ENCODE data around the gene CSTF1. TPM values are rescaled to one million over a fixed set of nuclear protein-coding genes. Genes with fewer than 3 reads are reported as not detected.
A peak's percentile ranks its signal among the peaks of the same experiment; 100 is the strongest.

The CSTF1 gene
- total RNA-seq, 4 donors from 2014 or later, result 17.6 to 25.9 (median 22.7) TPM

DNA sequence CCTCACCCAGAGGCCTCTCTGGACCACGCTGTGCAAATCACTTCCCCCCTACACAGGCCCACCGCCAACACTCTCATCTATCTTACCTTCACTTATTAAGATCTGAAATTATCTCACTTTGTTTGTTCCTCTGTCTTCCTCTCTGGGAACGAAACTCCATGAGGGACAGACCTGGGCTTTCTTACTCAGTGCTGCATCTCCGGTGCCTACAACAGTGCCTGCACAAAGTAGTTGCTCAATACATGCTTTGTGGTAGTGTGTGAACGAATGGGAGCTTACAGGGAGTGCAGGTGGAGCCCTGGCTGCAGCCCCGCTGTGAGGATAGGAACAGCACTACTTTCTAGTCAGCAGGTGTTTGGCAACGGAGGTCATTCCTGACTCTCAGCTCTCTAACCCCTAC lies 25.0 kb downstream of the CSTF1 start:
- peaks cover 0 to 13% (median 0%) of the 10 kb centered on the region in 3 donors for H3K36me3 ChIP-seq
- no peak overlapping the region for H3K4me3 ChIP-seq
- H3K27ac ChIP-seq, result peak overlapping the region in 3 of 4 donors; percentile 62 to 71 (median 63)
- WGBS, 2 donors, result 89 to 90% methylated on average over 7 of the region's 7 CpGs
- H3K4me1 ChIP-seq, result peaks cover 0 to 6% (median 1%) of the 10 kb centered on the region in 4 donors
- TF ChIP-seq, protein P1, sequence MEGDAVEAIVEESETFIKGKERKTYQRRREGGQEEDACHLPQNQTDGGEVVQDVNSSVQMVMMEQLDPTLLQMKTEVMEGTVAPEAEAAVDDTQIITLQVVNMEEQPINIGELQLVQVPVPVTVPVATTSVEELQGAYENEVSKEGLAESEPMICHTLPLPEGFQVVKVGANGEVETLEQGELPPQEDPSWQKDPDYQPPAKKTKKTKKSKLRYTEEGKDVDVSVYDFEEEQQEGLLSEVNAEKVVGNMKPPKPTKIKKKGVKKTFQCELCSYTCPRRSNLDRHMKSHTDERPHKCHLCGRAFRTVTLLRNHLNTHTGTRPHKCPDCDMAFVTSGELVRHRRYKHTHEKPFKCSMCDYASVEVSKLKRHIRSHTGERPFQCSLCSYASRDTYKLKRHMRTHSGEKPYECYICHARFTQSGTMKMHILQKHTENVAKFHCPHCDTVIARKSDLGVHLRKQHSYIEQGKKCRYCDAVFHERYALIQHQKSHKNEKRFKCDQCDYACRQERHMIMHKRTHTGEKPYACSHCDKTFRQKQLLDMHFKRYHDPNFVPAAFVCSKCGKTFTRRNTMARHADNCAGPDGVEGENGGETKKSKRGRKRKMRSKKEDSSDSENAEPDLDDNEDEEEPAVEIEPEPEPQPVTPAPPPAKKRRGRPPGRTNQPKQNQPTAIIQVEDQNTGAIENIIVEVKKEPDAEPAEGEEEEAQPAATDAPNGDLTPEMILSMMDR (IDR thresholded peaks at IDR 0.05), result no peak
- TF ChIP-seq EP300 (IDR thresholded peaks at IDR 0.05) (no peak), POLR2A (IDR thresholded peaks at IDR 0.05) (no peak)
- DNase-seq (ENCODE audit: low spot score in 2 of 2), result no peak
- H3K27me3 ChIP-seq, result no peaks in the 10 kb centered on the region
- no peaks in the 10 kb centered on the region for H3K9me3 ChIP-seq

DNA sequence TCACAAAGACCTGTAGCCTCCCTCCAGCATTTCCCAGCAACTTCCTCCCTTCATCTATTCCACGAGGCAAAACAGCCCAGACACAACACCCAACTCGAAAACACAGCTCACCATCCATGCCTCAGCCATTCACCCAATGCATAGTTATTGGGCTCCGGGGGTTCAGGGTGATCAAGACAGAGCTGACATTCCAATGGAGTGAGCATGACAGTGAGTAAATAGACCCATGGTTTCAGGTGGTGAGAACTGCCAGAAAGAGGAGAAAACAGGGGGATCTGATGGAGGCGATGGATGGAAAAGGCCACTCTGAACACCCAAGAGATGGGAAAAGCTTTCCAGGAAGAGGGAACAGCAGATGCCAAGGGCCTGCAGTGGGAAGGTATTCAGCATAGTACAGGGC lies 25.5 kb downstream of the CSTF1 start:
- H3K4me1 ChIP-seq, result peaks cover 0 to 7% (median 1%) of the 10 kb centered on the region in 4 donors
- peak overlapping the region in 3 of 4 donors; percentile 62 to 71 (median 63) for H3K27ac ChIP-seq
- peaks cover 0 to 13% (median 0%) of the 10 kb centered on the region in 3 donors for H3K36me3 ChIP-seq

DNA sequence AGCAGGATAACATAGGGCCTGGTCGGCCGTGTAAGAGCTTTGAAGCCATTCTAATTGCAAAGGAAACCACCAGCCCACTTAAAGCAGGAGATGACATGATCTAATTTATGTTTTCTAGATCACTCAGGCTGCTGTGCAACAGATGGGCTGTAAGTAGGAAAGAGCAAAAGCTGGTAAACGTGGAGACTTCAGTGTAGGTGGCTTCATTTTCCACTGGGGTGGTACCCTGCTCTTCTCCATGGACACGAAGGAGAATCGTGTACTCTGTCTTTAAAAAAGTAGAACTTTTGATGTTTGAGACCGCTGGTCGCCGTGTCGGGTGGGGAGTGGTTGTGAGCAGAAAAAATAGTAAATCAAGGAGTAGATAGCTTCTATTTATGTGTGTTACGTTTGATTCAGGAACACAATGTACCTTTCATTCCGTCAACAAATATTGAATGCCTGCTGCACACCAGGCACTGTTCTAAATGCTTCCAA lies 26.0 kb downstream of the CSTF1 start:
- 62 to 67% methylated on average over 11 of the region's 11 CpGs for WGBS, 2 donors
- Histone ChIP-seq H3K27ac (peak overlapping the region in 3 of 4 donors; percentile 62 to 71 (median 63)), H3K27me3 (no peaks in the 10 kb centered on the region), H3K36me3 (peaks cover 0 to 13% (median 0%) of the 10 kb centered on the region in 3 donors), H3K4me1 (peaks cover 0 to 9% (median 1%) of the 10 kb centered on the region in 4 donors), H3K9me3 (no peaks in the 10 kb centered on the region), H3K4me3 (no peak overlapping the region)
- TF ChIP-seq EP300 (IDR thresholded peaks at IDR 0.05), result no peak
- TF ChIP-seq, protein P1 (IDR thresholded peaks at IDR 0.05), result no peak
- no peak for TF ChIP-seq POLR2A (IDR thresholded peaks at IDR 0.05)
- no peak for DNase-seq (ENCODE audit: low spot score in 2 of 2)

More for the DNA sequence above, 25.5 kb downstream of the CSTF1 start:
- no peaks in the 10 kb centered on the region for H3K9me3 ChIP-seq
- TF ChIP-seq, protein P1 (IDR thresholded peaks at IDR 0.05), result no peak
- WGBS, 2 donors, result 84 to 92% methylated on average over 4 of the region's 4 CpGs
- no peak for DNase-seq (ENCODE audit: low spot score in 2 of 2)
- H3K27me3 ChIP-seq, result no peaks in the 10 kb centered on the region
- no peak overlapping the region for H3K4me3 ChIP-seq

- 79 to 81% methylated on average over 2 of the region's 2 CpGs for WGBS, 2 donors
- Histone ChIP-seq H3K4me1 (peaks cover 0 to 9% (median 1%) of the 10 kb centered on the region in 4 donors), H3K36me3 (peaks cover 0 to 13% (median 0%) of the 10 kb centered on the region in 3 donors), H3K27ac (peak overlapping the region in 1 of 4 donors; percentile 63), H3K27me3 (no peaks in the 10 kb centered on the region), H3K9me3 (no peaks in the 10 kb centered on the region), H3K4me3 (no peak overlapping the region)
- TF ChIP-seq POLR2A (IDR thresholded peaks at IDR 0.05), result no peak
- no peak for TF ChIP-seq EP300 (IDR thresholded peaks at IDR 0.05)
- TF ChIP-seq, protein P1 (IDR thresholded peaks at IDR 0.05), result no peak
- DNase-seq (ENCODE audit: low spot score in 2 of 2), result no peak
These were observed 27.6 kb downstream of the CSTF1 start for GRCh38 chr20:56420028-56420427.

GRCh38 chr20:56420940-56421688 lies 28.7 kb downstream of the CSTF1 start:
- WGBS, 2 donors, result 77 to 79% methylated on average over 11 of the region's 11 CpGs
- no peak for TF ChIP-seq POLR2A (IDR thresholded peaks at IDR 0.05)
- TF ChIP-seq, protein P1 (IDR thresholded peaks at IDR 0.05), result no peak
- no peak for TF ChIP-seq EP300 (IDR thresholded peaks at IDR 0.05)
- Histone ChIP-seq H3K27me3 (no peaks in the 10 kb centered on the region), H3K27ac (no peak overlapping the region), H3K4me1 (peaks cover 0 to 9% (median 1%) of the 10 kb centered on the region in 4 donors), H3K36me3 (peaks cover 0 to 13% (median 0%) of the 10 kb centered on the region in 3 donors), H3K4me3 (no peak overlapping the region), H3K9me3 (no peaks in the 10 kb centered on the region)
- DNase-seq (ENCODE audit: low spot score in 2 of 2), result no peak

All from tibial nerve (tissue), 4 donors.